ENCODE data around the gene CCNDBP1. TPM values are rescaled to one million over a fixed set of nuclear protein-coding genes. Genes with fewer than 3 reads are reported as not detected.

The CCNDBP1 gene
- total RNA-seq, 1 donor from 2014 or later: 54.4 TPM

GRCh38 chr15:43212299-43212698 lies 27.1 kb downstream of the CCNDBP1 start:
- no peaks in the 10 kb centered on the region for H3K9me3 ChIP-seq (replicated peaks)
- H3K36me3 ChIP-seq: no peaks in the 10 kb centered on the region
- H3K27me3 ChIP-seq (ENCODE audit: low read depth): peaks cover 39% of the 10 kb centered on the region
- intact Hi-C loops (cut with micrococcal nuclease): no loop called here
- H3K4me3 ChIP-seq: no peak overlapping the region
- H3K4me1 ChIP-seq: peaks cover 9% of the 10 kb centered on the region
- TF ChIP-seq, protein P1, sequence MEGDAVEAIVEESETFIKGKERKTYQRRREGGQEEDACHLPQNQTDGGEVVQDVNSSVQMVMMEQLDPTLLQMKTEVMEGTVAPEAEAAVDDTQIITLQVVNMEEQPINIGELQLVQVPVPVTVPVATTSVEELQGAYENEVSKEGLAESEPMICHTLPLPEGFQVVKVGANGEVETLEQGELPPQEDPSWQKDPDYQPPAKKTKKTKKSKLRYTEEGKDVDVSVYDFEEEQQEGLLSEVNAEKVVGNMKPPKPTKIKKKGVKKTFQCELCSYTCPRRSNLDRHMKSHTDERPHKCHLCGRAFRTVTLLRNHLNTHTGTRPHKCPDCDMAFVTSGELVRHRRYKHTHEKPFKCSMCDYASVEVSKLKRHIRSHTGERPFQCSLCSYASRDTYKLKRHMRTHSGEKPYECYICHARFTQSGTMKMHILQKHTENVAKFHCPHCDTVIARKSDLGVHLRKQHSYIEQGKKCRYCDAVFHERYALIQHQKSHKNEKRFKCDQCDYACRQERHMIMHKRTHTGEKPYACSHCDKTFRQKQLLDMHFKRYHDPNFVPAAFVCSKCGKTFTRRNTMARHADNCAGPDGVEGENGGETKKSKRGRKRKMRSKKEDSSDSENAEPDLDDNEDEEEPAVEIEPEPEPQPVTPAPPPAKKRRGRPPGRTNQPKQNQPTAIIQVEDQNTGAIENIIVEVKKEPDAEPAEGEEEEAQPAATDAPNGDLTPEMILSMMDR (IDR thresholded peaks at IDR 0.05; ENCODE audit: borderline replicate concordance): no peak
- no peak overlapping the region for H3K27ac ChIP-seq (replicated peaks)
- DNase-seq: no peak

DNA sequence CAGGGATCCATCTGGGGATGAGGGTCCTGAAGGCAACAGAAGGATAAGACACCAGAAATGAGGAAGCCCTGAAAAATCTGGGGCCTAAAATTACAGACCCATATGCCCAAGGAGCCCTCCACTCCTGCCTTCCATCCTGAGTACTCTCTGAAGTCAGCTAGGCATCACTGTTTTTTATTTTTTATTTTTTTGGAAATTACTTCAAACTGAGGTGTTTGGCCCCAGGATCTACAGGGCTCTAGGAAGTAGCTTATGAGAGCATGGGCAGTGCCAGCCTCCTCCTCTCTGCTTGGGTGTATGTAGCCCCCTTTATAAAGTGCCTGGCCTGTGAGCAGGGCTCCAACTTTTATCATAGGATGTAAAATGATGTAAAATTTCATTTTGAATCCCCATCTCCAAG lies 27.7 kb downstream of the CCNDBP1 start:
- Histone ChIP-seq H3K27ac (replicated peaks) (no peak overlapping the region), H3K4me1 (peaks cover 9% of the 10 kb centered on the region), H3K27me3 (ENCODE audit: low read depth) (peaks cover 36% of the 10 kb centered on the region), H3K36me3 (no peaks in the 10 kb centered on the region), H3K9me3 (replicated peaks) (no peaks in the 10 kb centered on the region), H3K4me3 (no peak overlapping the region)
- TF ChIP-seq, protein P1 (IDR thresholded peaks at IDR 0.05; ENCODE audit: borderline replicate concordance): no peak
- intact Hi-C loops (cut with micrococcal nuclease): no loop called here
- DNase-seq: no peak

DNA sequence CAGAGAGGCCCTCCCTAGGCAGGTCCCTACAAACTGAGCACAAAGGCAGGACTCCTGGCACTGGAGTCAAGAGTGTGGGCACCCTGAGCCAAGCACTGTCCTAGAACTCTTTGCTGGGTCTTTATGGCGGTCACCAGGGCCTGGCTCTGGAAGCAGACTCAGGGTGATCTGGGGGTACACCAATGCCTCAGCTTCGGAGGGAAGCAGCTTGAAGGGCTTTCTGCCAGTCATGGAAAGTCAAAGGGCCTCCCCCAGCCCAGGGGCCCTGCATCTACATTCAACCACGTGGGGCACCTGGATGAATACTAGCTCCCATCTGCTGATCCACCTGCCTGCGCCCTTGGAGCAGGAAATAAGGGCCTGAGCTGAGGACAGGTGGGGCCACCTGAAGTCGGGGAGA lies 28.3 kb downstream of the CCNDBP1 start:
- H3K9me3 ChIP-seq (replicated peaks): no peaks in the 10 kb centered on the region
- no peak for DNase-seq
- no peaks in the 10 kb centered on the region for H3K36me3 ChIP-seq
- H3K4me1 ChIP-seq: peaks cover 9% of the 10 kb centered on the region
- peaks cover 31% of the 10 kb centered on the region for H3K27me3 ChIP-seq (ENCODE audit: low read depth)
- H3K27ac ChIP-seq (replicated peaks): no peak overlapping the region
- H3K4me3 ChIP-seq: no peak overlapping the region
- intact Hi-C loops (cut with micrococcal nuclease): no loop called here
- TF ChIP-seq, protein P1 (IDR thresholded peaks at IDR 0.05; ENCODE audit: borderline replicate concordance): no peak

DNA sequence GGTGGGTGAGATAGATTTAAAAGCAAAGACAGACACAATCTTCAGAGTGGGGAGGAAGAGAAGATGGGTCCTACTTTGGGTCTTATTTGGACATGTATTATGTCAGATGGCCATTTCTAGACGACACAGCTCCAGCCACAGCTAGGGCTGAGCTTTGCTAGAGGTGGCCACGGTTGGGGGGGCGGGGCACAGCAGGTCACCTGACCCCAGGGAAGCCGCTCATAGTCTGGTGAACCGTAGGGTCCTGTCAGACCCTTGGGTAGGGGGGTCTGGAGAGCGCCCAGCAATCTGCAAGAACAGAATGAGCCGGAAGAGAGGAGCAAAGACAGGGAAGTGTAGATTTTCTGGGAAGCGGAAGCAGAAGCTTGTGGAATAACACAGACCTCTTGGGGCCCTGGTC lies 29.0 kb downstream of the CCNDBP1 start:
- DNase-seq: no peak
- Histone ChIP-seq H3K27ac (replicated peaks) (no peak overlapping the region), H3K4me3 (no peak overlapping the region), H3K27me3 (ENCODE audit: low read depth) (peaks cover 24% of the 10 kb centered on the region), H3K36me3 (no peaks in the 10 kb centered on the region), H3K9me3 (replicated peaks) (no peaks in the 10 kb centered on the region), H3K4me1 (peaks cover 9% of the 10 kb centered on the region)
- TF ChIP-seq, protein P1 (IDR thresholded peaks at IDR 0.05; ENCODE audit: borderline replicate concordance): no peak
- intact Hi-C loops (cut with micrococcal nuclease): no loop called here

DNA sequence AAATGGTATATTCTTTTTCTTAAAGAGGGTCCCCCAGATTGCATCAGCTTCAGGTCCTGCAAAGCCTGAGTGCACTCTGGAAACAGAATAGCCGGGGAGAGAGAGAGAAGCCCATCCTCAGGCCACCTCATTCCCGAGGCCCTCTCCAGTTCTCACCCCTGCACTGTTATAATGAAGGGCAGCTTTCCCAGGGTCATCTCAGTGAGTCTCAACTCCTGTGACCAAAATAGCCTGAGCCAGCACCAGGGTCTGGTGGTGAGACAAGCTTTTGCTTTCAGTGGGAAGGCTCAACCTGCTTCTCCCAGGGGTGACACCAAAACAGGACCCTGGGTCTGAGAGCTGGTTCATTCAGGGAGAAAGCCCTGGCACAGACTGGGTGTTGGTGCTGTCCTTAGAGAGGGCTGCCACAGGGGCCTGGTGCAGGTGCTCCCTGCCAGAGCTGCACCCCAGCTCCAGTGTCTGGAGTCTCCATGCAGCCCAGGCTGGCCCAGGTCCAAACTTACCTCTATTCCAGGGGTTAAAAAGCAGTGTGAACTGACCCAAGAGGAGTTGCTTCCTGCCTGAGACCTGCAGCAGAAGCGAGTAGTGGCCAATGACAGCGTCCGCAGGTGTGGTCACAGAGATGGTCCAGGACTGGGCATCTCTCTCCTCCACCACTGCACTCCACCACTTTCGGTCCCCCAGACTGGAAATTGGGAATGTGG lies 29.5 kb downstream of the CCNDBP1 start:
- Histone ChIP-seq H3K36me3 (no peaks in the 10 kb centered on the region), H3K4me3 (no peak overlapping the region), H3K9me3 (replicated peaks) (no peaks in the 10 kb centered on the region), H3K27me3 (ENCODE audit: low read depth) (peaks cover 18% of the 10 kb centered on the region), H3K27ac (replicated peaks) (no peak overlapping the region), H3K4me1 (peaks cover 9% of the 10 kb centered on the region)
- DNase-seq: no peak
- intact Hi-C loops (cut with micrococcal nuclease): no loop called here
- TF ChIP-seq, protein P1 (IDR thresholded peaks at IDR 0.05; ENCODE audit: borderline replicate concordance): no peak
